Esophagus muscularis mucosa (tissue), 4 donors: ENCODE data around the gene EVI5L. TPM values are rescaled to one million over a fixed set of nuclear protein-coding genes. Genes with fewer than 3 reads are reported as not detected.
A peak's percentile ranks its signal among the peaks of the same experiment; 100 is the strongest.

Experiments used
- DNase-seq: peaks from one replicate; pipeline ENCODE4 v3.0.0-alpha.2; 2017; ENCODE audit errors: extremely low spot score
- H3K27ac ChIP-seq, 4 donors: fragments of 200-600 bp; sonication (generic); replicated peaks in 1 of 4; 1 replicate in 3 of 4; 2 replicates in 1 of 4; pipeline ENCODE4 v1.5.1; 2016 to 2019; ENCODE audit warnings: mild to moderate bottlenecking in 1 of 4
- H3K27me3 ChIP-seq, 4 donors: fragments of 200-600 bp; sonication (generic); one replicate each; pipeline versions ENCODE4 v1.5.1 to v1.6.0; 2016 to 2019
- H3K36me3 ChIP-seq, 4 donors: fragments of 200-600 bp; sonication (generic); one replicate each; pipeline ENCODE4 v1.5.1; 2016 to 2019
- H3K4me1 ChIP-seq, 4 donors: fragments of 200-600 bp; sonication (generic); one replicate each; pipeline ENCODE4 v1.5.1; 2016 to 2019
- H3K4me3 ChIP-seq, 4 donors: fragments of 200-600 bp; sonication (generic); 1 replicate in 2 of 4; 2 replicates in 2 of 4; pipeline ENCODE4 v1.5.1; 2016 to 2019; ENCODE audit warnings: mild to moderate bottlenecking in 4 of 4, moderate library complexity in 1 of 4
- H3K9me3 ChIP-seq, 4 donors: fragments of 200-600 bp; sonication (generic); 1 replicate in 3 of 4; 2 replicates in 1 of 4; pipeline ENCODE4 v1.5.1; 2016 to 2019
- EP300 ChIP-seq: sonication (generic); formaldehyde crosslinking; IDR thresholded peaks from one replicate; pipeline ENCODE4 v1.6.1; 2017; ENCODE audit warnings: antibody characterized with exemption
- POLR2A ChIP-seq: fragments of 450-650 bp; IDR thresholded peaks from one replicate; pipeline ENCODE4 v1.6.1; 2017; ENCODE audit warnings: antibody characterized with exemption, moderate library complexity, mild to moderate bottlenecking, low read depth
- POLR2AphosphoS5 ChIP-seq, 2 donors: sonication (generic); formaldehyde crosslinking; IDR thresholded peaks; one replicate each; pipeline ENCODE4 v1.6.1; 2017; ENCODE audit warnings: antibody characterized with exemption in 2 of 2
- WGBS: methylation state at CpG from one replicate; pipeline ENCODE4 v1.1.5; 2018; 5-methylcytosine and 5-hydroxymethylcytosine counted together
- intact Hi-C: fragments of 100-400 bp; cut with DNase I; formaldehyde crosslinking; loops from one replicate; pipeline ENCODE4 v1.15.1; 2023
- total RNA-seq, 4 donors: library from RNA; depleted of rRNA; stranded (reverse); fragments of >200 nt; gene quantifications; one replicate each; pipeline versions ENCODE4 v1.1.0 to v1.2.1, GENCODE V29; 2016
- TF ChIP-seq, protein P1 (sequence below), 3 experiments: fragments of 200-600 bp in 2 of 3; fragments of 450-650 bp in 1 of 3; sonication (generic) in 2 of 3; IDR thresholded peaks; one replicate each; pipeline ENCODE4 v1.5.1; 2017 to 2019; ENCODE audit warnings: antibody characterized with exemption in 3 of 3, mild to moderate bottlenecking in 2 of 3, moderate library complexity in 1 of 3

The EVI5L gene
- total RNA-seq, 4 donors from 2014 or later, result 19.9 to 42.0 (median 29.2) TPM

- WGBS, result 92% methylated on average over 13 of the region's 22 CpGs
- peaks cover 0 to 71% (median 37%) of the 10 kb centered on the region in 4 donors for H3K36me3 ChIP-seq
- DNase-seq, result no peak
- intact Hi-C loops, result loop anchor here (5.0 kb wide), 1 partner anchor 37 kb away; no protein-coding TSS in a partner anchor
- H3K9me3 ChIP-seq, result no peaks in the 10 kb centered on the region
- no peak overlapping the region for H3K27ac ChIP-seq
- H3K4me1 ChIP-seq, result peaks cover 3 to 21% (median 20%) of the 10 kb centered on the region in 4 donors
- TF ChIP-seq EP300, result no peak
- no peak for TF ChIP-seq POLR2AphosphoS5 (IDR thresholded peaks at IDR 0.05)
- no peak overlapping the region for H3K4me3 ChIP-seq
- peaks cover 0 to 99% (median 21%) of the 10 kb centered on the region in 4 donors for H3K27me3 ChIP-seq
Measured at GRCh38 chr19:7859831-7860713, 30.1 kb downstream of the EVI5L start.

- H3K4me1 ChIP-seq, result peaks cover 3 to 21% (median 20%) of the 10 kb centered on the region in 4 donors
- no peak for DNase-seq
- peaks cover 0 to 64% (median 34%) of the 10 kb centered on the region in 4 donors for H3K36me3 ChIP-seq
- intact Hi-C loops, result loop anchor here (5.0 kb wide), 1 partner anchor 36 kb away; no protein-coding TSS in a partner anchor
- H3K27ac ChIP-seq, result no peak overlapping the region
- H3K27me3 ChIP-seq, result peaks cover 0 to 98% (median 21%) of the 10 kb centered on the region in 4 donors
- no peaks in the 10 kb centered on the region for H3K9me3 ChIP-seq
- WGBS, result 73% methylated on average over 9 of the region's 14 CpGs
- TF ChIP-seq, protein P1, sequence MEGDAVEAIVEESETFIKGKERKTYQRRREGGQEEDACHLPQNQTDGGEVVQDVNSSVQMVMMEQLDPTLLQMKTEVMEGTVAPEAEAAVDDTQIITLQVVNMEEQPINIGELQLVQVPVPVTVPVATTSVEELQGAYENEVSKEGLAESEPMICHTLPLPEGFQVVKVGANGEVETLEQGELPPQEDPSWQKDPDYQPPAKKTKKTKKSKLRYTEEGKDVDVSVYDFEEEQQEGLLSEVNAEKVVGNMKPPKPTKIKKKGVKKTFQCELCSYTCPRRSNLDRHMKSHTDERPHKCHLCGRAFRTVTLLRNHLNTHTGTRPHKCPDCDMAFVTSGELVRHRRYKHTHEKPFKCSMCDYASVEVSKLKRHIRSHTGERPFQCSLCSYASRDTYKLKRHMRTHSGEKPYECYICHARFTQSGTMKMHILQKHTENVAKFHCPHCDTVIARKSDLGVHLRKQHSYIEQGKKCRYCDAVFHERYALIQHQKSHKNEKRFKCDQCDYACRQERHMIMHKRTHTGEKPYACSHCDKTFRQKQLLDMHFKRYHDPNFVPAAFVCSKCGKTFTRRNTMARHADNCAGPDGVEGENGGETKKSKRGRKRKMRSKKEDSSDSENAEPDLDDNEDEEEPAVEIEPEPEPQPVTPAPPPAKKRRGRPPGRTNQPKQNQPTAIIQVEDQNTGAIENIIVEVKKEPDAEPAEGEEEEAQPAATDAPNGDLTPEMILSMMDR (IDR thresholded peaks at IDR 0.05), result no peak
- TF ChIP-seq EP300, result no peak
- no peak for TF ChIP-seq POLR2A
- TF ChIP-seq POLR2AphosphoS5 (IDR thresholded peaks at IDR 0.05), result no peak
- H3K4me3 ChIP-seq, result no peak overlapping the region
Measured at GRCh38 chr19:7860714-7861618, 30.9 kb downstream of the EVI5L start.

DNA sequence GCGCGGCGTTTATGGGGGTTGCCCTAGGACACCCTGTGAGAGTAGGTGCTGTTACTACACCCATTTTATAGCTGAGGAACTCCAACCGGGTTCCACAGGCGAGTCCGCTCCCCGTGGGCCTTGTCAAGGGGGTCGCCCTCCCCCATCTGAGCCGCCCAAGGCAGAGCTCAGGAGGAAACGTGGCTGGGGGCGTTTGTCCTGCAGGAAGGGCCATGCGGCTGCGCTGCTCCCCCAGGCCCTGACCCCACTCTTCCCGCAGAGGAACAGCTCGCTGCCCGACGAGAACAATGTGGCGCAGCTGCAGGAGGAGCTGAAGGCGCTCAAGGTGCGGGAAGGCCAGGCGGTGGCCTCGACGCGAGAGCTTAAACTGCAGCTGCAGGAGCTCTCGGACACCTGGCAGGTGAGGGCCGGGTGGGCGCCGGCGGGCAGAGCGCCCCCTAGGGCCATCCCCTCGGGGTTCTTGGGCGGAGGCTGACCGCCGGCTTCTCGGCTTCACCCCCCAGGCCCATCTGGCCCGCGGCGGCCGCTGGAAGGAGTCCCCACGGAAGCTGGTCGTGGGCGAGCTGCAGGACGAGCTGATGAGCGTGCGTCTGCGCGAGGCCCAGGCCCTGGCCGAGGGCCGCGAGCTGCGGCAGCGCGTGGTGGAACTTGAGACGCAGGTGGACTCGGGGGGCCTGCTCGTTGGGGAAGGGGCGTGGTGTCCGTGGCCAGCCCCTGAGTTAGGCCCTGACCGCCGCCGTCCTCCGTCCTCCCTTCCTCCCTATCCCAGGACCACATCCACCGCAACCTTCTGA, 31.8 kb downstream of the EVI5L start:
- intact Hi-C loops, result loop anchor here (5.0 kb wide), 1 partner anchor 35 kb away; no protein-coding TSS in a partner anchor
- H3K4me1 ChIP-seq, result peaks cover 3 to 21% (median 20%) of the 10 kb centered on the region in 4 donors
- peak overlapping the region; percentile 34 to 46 (median 38) for H3K4me3 ChIP-seq
- no peak overlapping the region for H3K27ac ChIP-seq
- H3K9me3 ChIP-seq, result no peaks in the 10 kb centered on the region
- peaks cover 0 to 56% (median 32%) of the 10 kb centered on the region in 4 donors for H3K36me3 ChIP-seq
- WGBS, result 43% methylated on average over 37 of the region's 63 CpGs
- no peak for DNase-seq
- peaks cover 0 to 98% (median 21%) of the 10 kb centered on the region in 4 donors for H3K27me3 ChIP-seq
- TF ChIP-seq EP300 (no peak), POLR2A (no peak), POLR2AphosphoS5 (IDR thresholded peaks at IDR 0.05) (no peak)
- TF ChIP-seq, protein P1 (IDR thresholded peaks at IDR 0.05), result no peak

GRCh38 chr19:7862413-7862951, 32.5 kb downstream of the EVI5L start:
- Histone ChIP-seq H3K4me1 (peaks cover 3 to 21% (median 20%) of the 10 kb centered on the region in 4 donors), H3K4me3 (peak overlapping the region; percentile 34 to 46 (median 38)), H3K9me3 (no peaks in the 10 kb centered on the region), H3K36me3 (peaks cover 0 to 49% (median 32%) of the 10 kb centered on the region in 4 donors), H3K27ac (no peak overlapping the region), H3K27me3 (peaks cover 0 to 98% (median 22%) of the 10 kb centered on the region in 4 donors)
- DNase-seq, result no peak
- WGBS, result 18% methylated on average over 8 of the region's 67 CpGs
- intact Hi-C loops, result loop anchor here (5.0 kb wide), 1 partner anchor 35 kb away; no protein-coding TSS in a partner anchor
- TF ChIP-seq POLR2A, result no peak
- no peak for TF ChIP-seq EP300
- TF ChIP-seq POLR2AphosphoS5 (IDR thresholded peaks at IDR 0.05), result no peak
- TF ChIP-seq, protein P1 (IDR thresholded peaks at IDR 0.05), result no peak
